IPS-18a (cell line): Measurements from ENCODE around the gene AGFG1.
"Not testable (repeated sequence)": the region's sequence is repeated elsewhere in the genome, so short reads cannot be mapped to it uniquely, and the experiment has no call there.

ENCODE experiments used
- H3K27ac ChIP-seq: one replicate; pipeline ENCODE4 v1.5.1; 2013; ENCODE audit warnings: low read length
- H3K27me3 ChIP-seq: one replicate; pipeline ENCODE4 v1.6.1; 2013; ENCODE audit warnings: mild to moderate bottlenecking, low read length; ENCODE audit not compliant: control insufficient read depth, insufficient read depth
- H3K36me3 ChIP-seq: one replicate; pipeline ENCODE4 v1.6.1; 2013; ENCODE audit warnings: low read depth, low read length; ENCODE audit not compliant: control insufficient read depth
- H3K4me1 ChIP-seq: one replicate; pipeline ENCODE4 v1.6.1; 2013; ENCODE audit warnings: low read depth, low read length; ENCODE audit not compliant: control insufficient read depth
- H3K4me3 ChIP-seq: one replicate; pipeline ENCODE4 v1.5.1; 2013; ENCODE audit warnings: low read length
- H3K9ac ChIP-seq: one replicate; pipeline ENCODE4 v1.6.1; 2013; ENCODE audit warnings: mild to moderate bottlenecking, low read length, moderate library complexity
- H3K9me3 ChIP-seq: one replicate; pipeline ENCODE4 v1.6.1; 2013; ENCODE audit warnings: low read depth, low read length; ENCODE audit not compliant: control insufficient read depth

The AGFG1 gene

GRCh38 chr2:227592694-227593387 is 120.9 kb downstream of the AGFG1 start:
- no peaks in the 10 kb centered on the region for H3K27me3 ChIP-seq
- no peak overlapping the region for H3K9ac ChIP-seq
- H3K4me1 ChIP-seq: no peaks in the 10 kb centered on the region
- H3K4me3 ChIP-seq: no peak overlapping the region
- no peaks in the 10 kb centered on the region for H3K9me3 ChIP-seq
- no peak overlapping the region for H3K27ac ChIP-seq
- no peaks in the 10 kb centered on the region for H3K36me3 ChIP-seq

DNA sequence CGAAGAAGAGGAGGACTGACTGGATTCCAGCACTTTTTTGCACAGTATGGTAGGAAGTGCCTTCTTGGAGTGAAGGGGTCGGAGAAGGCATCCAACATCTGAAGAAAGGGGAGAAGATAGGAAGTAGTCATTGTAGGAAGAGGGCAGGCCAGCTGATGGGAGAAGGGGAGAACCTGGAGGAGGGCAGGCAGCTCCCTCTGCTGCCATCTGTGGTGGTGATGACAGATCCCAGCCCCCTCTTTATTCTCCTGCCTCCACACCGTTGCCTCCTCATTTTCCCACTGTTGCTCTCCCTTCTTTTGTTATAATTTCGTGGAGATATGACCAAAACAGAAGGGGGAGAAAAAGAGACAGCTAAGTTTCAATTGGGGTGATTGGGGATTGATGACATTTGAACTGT is 123.8 kb downstream of the AGFG1 start:
- Histone ChIP-seq H3K27me3 (no peaks in the 10 kb centered on the region), H3K4me3 (no peak overlapping the region), H3K9ac (no peak overlapping the region), H3K4me1 (no peaks in the 10 kb centered on the region), H3K9me3 (no peaks in the 10 kb centered on the region), H3K36me3 (no peaks in the 10 kb centered on the region), H3K27ac (no peak overlapping the region)

DNA sequence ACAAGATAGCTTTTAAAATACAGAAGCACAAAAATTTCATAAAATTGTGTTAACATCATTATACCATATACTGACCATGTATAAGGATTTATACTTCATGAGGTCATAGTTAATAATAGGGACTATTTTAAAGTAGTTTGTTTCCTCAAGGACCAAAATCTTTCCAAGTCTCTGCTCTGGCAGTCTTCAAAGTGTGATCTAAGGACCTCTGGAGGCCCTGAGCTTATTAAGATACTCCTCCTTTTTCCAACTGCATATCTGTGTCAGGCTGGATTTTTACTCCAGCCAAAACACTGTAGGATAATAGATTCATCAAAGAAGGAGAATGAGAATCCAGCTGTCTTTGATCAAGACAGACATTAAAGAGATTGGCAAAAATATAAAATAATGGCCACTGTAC is 125.1 kb downstream of the AGFG1 start:
- no peaks in the 10 kb centered on the region for H3K27me3 ChIP-seq
- H3K36me3 ChIP-seq: no peaks in the 10 kb centered on the region
- H3K9me3 ChIP-seq: no peaks in the 10 kb centered on the region
- H3K4me3 ChIP-seq: no peak overlapping the region
- no peak overlapping the region for H3K9ac ChIP-seq
- no peaks in the 10 kb centered on the region for H3K4me1 ChIP-seq
- no peak overlapping the region for H3K27ac ChIP-seq

GRCh38 chr2:227597998-227598397 is 126.0 kb downstream of the AGFG1 start:
- no peaks in the 10 kb centered on the region for H3K36me3 ChIP-seq
- H3K27me3 ChIP-seq: no peaks in the 10 kb centered on the region
- no peak overlapping the region for H3K9ac ChIP-seq
- no peaks in the 10 kb centered on the region for H3K4me1 ChIP-seq
- H3K9me3 ChIP-seq: no peaks in the 10 kb centered on the region
- H3K4me3 ChIP-seq: no peak overlapping the region
- H3K27ac ChIP-seq: no peak overlapping the region

DNA sequence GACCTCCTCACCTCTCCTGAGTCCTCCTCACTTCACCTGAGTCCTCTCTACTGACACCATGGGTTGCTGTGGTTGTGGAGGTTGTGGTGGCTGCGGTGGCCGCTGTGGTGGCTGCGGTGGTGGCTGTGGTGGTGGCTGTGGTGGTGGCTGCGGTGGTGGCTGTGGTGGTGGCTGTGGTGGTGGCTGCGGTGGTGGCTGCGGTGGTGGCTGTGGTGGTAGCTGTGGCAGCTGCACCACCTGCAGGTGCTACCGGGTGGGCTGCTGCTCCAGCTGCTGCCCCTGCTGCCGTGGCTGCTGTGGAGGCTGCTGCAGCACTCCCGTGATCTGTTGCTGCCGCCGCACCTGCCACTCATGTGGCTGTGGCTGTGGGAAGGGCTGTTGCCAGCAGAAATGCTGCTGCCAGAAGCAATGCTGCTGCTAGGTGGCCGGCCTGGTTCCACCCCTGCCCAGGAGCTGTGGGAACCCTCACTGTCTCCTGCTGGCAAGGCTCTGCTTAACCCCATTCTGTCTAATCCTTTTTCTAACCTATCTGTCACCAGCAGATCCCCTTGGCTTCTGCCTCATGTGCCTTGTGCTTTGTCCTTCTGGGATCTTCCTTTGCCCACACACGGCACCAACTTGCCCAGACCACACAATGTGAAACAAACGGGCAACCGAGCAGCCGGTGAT is 127.0 kb downstream of the AGFG1 start, which contains the start of gene SCYGR2:
TSS of gene SCYGR2 (plus strand) at position 59 of the 669 bp plus-strand sequence. CDS start at position 59, 0 bp downstream.
- not testable (repeated sequence) for H3K27me3 ChIP-seq, H3K4me3 ChIP-seq, H3K9ac ChIP-seq, H3K36me3 ChIP-seq, H3K4me1 ChIP-seq, H3K27ac ChIP-seq, H3K9me3 ChIP-seq

GRCh38 chr2:227602358-227602757 is 130.4 kb downstream of the AGFG1 start:
- no peak overlapping the region for H3K4me3 ChIP-seq
- H3K9ac ChIP-seq: no peak overlapping the region
- H3K36me3 ChIP-seq: no peaks in the 10 kb centered on the region
- no peaks in the 10 kb centered on the region for H3K4me1 ChIP-seq
- H3K27me3 ChIP-seq: no peaks in the 10 kb centered on the region
- no peaks in the 10 kb centered on the region for H3K9me3 ChIP-seq
- no peak overlapping the region for H3K27ac ChIP-seq

GRCh38 chr2:227606476-227606875 is 134.5 kb downstream of the AGFG1 start:
- Histone ChIP-seq H3K9ac (no peak overlapping the region), H3K4me3 (no peak overlapping the region), H3K27me3 (no peaks in the 10 kb centered on the region), H3K27ac (no peak overlapping the region), H3K4me1 (no peaks in the 10 kb centered on the region), H3K36me3 (no peaks in the 10 kb centered on the region), H3K9me3 (no peaks in the 10 kb centered on the region)

GRCh38 chr2:227607941-227608340 is 136.0 kb downstream of the AGFG1 start:
- no peak overlapping the region for H3K4me3 ChIP-seq
- H3K27ac ChIP-seq: no peak overlapping the region
- no peaks in the 10 kb centered on the region for H3K27me3 ChIP-seq
- no peaks in the 10 kb centered on the region for H3K4me1 ChIP-seq
- no peak overlapping the region for H3K9ac ChIP-seq
- no peaks in the 10 kb centered on the region for H3K36me3 ChIP-seq
- H3K9me3 ChIP-seq: no peaks in the 10 kb centered on the region

- no peaks in the 10 kb centered on the region for H3K4me1 ChIP-seq
- H3K27me3 ChIP-seq: no peaks in the 10 kb centered on the region
- no peak overlapping the region for H3K27ac ChIP-seq
- H3K9me3 ChIP-seq: no peaks in the 10 kb centered on the region
- H3K9ac ChIP-seq: no peak overlapping the region
- H3K4me3 ChIP-seq: no peak overlapping the region
- H3K36me3 ChIP-seq: no peaks in the 10 kb centered on the region
These were observed 136.8 kb downstream of the AGFG1 start for GRCh38 chr2:227608561-227609338.

DNA sequence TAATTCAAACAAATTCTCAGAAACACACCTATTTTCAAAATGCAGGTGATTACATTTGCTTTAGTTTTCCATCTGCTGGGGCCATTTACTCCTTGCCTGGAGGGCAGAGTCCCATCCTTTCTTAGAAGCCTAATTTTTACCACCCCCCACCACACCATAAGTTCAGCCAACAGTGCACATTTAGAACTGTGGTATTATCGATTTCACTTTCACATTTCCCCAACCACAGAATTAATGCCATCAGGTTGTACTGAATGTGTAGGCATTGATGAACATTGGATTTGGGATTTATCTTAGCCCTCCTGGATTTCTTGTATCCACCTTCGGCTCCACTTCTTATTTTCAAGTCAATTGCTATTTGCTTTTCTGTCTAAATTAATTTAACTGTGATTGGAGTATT is 138.2 kb downstream of the AGFG1 start:
- Histone ChIP-seq H3K27me3 (no peaks in the 10 kb centered on the region), H3K27ac (no peak overlapping the region), H3K4me1 (no peaks in the 10 kb centered on the region), H3K9me3 (no peaks in the 10 kb centered on the region), H3K4me3 (no peak overlapping the region), H3K9ac (no peak overlapping the region), H3K36me3 (no peaks in the 10 kb centered on the region)
